A673 (cell line): ENCODE data around the gene CADM3.

ENCODE experiments used
- CTCF ChIP-seq: fragments of 300-800, 200-600 bp; sonication (generic); conservative IDR thresholded peaks from 2 replicates; pipeline ENCODE4 v1.5.1; 2017; ENCODE audit warnings: low read depth, mild to moderate bottlenecking, antibody characterized with exemption, low read length, moderate library complexity, mixed read lengths
- EZH2 ChIP-seq: fragments of 200-600 bp; sonication (generic); IDR thresholded peaks from 2 replicates; pipeline ENCODE4 v1.6.1; 2017; ENCODE audit warnings: borderline replicate concordance, low read depth, mild to moderate bottlenecking, mixed read lengths, antibody characterized with exemption, low read length; ENCODE audit not compliant: poor library complexity, severe bottlenecking

GRCh38 chr1:159172614-159173291, 1.3 kb downstream of the CADM3 start:
- TF ChIP-seq CTCF (no peak), EZH2 (no peak)
